ENCODE results near the gene NOL9. TPM values are rescaled to one million over a fixed set of nuclear protein-coding genes. Genes with fewer than 3 reads are reported as not detected.

NOL9 gene
- polyA plus RNA-seq, 1 experiment: 9.5 TPM

DNA sequence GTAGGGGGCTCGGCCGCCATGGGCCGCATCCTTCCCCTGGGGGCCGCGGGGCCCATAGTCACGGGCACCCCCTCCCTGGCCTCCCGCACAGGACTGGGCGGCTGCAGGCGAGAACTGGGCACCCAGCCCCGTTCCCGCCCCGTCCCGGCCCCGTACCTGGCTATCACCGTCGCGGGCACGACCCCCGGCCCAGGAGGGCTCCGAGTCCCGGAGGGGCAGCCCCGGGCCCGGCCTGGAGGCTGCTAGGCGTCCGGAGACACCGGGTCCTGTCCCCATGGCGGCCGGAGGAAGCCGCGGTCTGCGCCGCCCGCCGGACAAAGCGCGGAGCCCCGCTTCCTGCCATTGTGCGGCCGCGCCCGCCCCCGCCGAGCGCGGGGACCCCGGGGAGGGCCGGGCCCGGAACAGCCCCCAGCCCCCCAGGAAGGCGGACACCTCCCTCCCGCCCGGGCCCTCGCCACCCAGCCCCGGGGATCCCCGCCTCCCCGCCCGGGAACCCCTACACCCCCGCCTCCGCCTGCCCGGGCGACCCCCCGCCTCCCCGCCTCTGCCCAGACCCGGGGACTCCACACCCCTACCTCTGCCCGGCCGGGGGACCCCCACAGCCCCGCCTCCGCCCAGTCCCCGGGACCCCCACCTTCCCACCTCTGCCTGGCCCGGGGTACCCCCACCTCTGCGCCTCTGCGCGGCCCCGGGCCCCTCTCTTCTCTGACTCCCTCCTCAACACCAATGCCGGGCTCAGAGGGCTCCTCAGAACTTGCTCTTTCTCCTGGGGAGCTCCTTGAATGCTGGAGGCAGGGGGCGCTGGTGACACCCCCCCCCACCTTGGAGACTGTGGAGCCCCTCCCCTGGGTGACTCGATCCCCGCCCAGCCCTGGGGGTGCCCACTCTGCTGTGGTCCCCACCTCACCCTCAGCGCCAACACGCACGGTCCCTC, 68.9 kb downstream of the NOL9 start:
- ChIA-PET CTCF (interaction anchor here (0.6 to 8.1 kb wide), 21 partner anchors 7 to 1609 kb away, joined by 3 to 124 read pairs (median 4); no protein-coding TSS in a partner anchor), POLR2A (no interaction called here)
- DNase-seq (ENCODE audit: low read depth): no peak
- Histone ChIP-seq H3K4me3 (ENCODE audit: low read depth, low read length) (peak overlapping the region; percentile 56), H3K27me3 (ENCODE audit: control insufficient read depth, insufficient read depth, low read length) (no peaks in the 10 kb centered on the region), H3K36me3 (ENCODE audit: control insufficient read depth, insufficient read depth, low read length) (no peaks in the 10 kb centered on the region)
- TF ChIP-seq, protein P1, sequence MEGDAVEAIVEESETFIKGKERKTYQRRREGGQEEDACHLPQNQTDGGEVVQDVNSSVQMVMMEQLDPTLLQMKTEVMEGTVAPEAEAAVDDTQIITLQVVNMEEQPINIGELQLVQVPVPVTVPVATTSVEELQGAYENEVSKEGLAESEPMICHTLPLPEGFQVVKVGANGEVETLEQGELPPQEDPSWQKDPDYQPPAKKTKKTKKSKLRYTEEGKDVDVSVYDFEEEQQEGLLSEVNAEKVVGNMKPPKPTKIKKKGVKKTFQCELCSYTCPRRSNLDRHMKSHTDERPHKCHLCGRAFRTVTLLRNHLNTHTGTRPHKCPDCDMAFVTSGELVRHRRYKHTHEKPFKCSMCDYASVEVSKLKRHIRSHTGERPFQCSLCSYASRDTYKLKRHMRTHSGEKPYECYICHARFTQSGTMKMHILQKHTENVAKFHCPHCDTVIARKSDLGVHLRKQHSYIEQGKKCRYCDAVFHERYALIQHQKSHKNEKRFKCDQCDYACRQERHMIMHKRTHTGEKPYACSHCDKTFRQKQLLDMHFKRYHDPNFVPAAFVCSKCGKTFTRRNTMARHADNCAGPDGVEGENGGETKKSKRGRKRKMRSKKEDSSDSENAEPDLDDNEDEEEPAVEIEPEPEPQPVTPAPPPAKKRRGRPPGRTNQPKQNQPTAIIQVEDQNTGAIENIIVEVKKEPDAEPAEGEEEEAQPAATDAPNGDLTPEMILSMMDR (IDR thresholded peaks at IDR 0.05; ENCODE audit: insufficient read depth, low read depth, low read length): peak; percentile 32; the same call in 1 of the 2 replicates

DNA sequence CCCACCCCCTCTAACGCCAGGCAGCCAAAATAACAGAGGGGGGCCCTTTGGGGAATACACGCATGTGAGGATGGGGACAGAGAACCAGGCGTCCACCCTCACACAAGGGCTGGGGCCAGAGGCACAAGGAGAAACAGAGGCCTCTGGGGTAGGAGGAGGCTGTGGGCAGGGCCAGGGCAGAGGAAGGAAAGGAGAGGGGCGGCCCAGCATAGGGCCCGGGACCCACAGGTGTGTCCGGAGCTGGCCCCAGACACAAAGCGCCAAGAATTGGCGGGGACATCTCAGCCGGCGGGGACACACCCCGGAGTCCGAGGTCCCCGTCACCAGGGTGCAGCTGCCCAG, 69.5 kb downstream of the NOL9 start:
- Histone ChIP-seq H3K4me3 (ENCODE audit: low read depth, low read length) (peak overlapping the region; percentile 56), H3K27me3 (ENCODE audit: control insufficient read depth, insufficient read depth, low read length) (no peaks in the 10 kb centered on the region), H3K36me3 (ENCODE audit: control insufficient read depth, insufficient read depth, low read length) (no peaks in the 10 kb centered on the region)
- ChIA-PET POLR2A (no interaction called here), CTCF (interaction anchor here (1.0 to 2.3 kb wide), 4 partner anchors 10 to 162 kb away, joined by 3 to 8 read pairs (median 5); no protein-coding TSS in a partner anchor)
- DNase-seq (ENCODE audit: low read depth): no peak
- TF ChIP-seq, protein P1 (IDR thresholded peaks at IDR 0.05; ENCODE audit: insufficient read depth, low read depth, low read length): no peak

DNA sequence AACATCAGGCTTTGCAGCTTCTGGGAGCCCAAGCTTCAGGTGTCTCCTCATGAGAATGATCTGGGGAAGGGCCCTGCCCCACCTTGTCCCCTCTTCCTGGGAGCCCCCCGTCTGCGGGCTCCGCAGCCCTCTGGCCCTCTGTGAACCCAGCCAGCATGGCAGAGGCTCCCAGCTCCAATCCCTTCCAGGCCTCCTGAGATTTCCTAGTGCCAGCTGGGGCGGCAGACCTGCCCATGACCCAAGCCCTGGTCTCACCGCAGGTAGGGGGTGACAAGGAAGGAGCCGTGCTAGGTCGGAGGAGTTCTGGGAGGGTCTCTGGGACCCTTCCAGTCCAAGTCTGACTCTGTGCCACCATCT, 70.6 kb downstream of the NOL9 start:
- ChIA-PET CTCF (interaction anchor here (0.9 to 2.3 kb wide), 6 partner anchors 9 to 46 kb away, joined by 3 to 8 read pairs (median 4); no protein-coding TSS in a partner anchor), POLR2A (no interaction called here)
- no peaks in the 10 kb centered on the region for H3K36me3 ChIP-seq (ENCODE audit: control insufficient read depth, insufficient read depth, low read length)
- no peaks in the 10 kb centered on the region for H3K27me3 ChIP-seq (ENCODE audit: control insufficient read depth, insufficient read depth, low read length)
- H3K4me3 ChIP-seq (ENCODE audit: low read depth, low read length): no peak overlapping the region
- DNase-seq (ENCODE audit: low read depth): no peak
- TF ChIP-seq, protein P1 (IDR thresholded peaks at IDR 0.05; ENCODE audit: insufficient read depth, low read depth, low read length): no peak

DNA sequence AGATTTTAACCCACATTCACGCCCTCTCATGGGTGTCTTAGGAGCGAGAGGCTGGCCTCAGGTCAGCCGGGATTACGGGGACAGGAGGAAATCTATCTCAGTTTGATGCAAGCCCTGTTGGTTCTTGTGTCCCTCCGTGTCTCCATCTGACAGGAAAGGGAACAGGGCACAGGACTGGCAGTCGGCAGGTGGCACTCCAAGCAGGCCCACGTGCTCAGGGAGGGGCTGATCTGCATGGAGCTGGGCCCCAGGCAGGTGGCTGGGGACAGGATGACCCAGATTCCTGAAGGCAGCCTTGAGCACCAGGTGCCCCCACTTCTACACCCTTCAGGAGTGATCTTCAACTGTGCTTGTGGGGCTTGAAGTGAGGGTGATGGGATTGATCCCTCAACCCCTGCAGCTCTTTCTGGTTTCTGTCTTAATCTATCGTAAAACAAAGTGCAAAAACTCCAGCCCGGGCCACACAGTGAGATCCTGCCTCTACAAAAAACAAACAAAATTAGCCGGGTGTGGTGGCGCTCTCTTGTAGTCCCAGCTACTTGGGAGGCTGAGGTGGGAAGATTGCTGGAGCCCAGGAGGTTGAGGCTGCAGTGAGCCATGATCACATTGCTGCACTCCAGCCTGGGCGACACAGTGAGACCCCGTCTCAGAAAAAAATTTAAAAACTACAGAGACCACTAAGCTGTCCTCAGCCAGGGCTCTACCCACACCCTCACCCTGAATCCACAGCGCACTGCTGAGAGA, 71.1 kb downstream of the NOL9 start:
- Histone ChIP-seq H3K27me3 (ENCODE audit: control insufficient read depth, insufficient read depth, low read length) (no peaks in the 10 kb centered on the region), H3K36me3 (ENCODE audit: control insufficient read depth, insufficient read depth, low read length) (no peaks in the 10 kb centered on the region), H3K4me3 (ENCODE audit: low read depth, low read length) (no peak overlapping the region)
- TF ChIP-seq, protein P1 (IDR thresholded peaks at IDR 0.05; ENCODE audit: insufficient read depth, low read depth, low read length): no peak
- no peak for DNase-seq (ENCODE audit: low read depth)
- CTCF ChIA-PET: interaction anchor here (0.9 to 2.3 kb wide), 5 partner anchors 8 to 45 kb away, joined by 3 to 8 read pairs (median 3); no protein-coding TSS in a partner anchor
- POLR2A ChIA-PET: no interaction called here

DNA sequence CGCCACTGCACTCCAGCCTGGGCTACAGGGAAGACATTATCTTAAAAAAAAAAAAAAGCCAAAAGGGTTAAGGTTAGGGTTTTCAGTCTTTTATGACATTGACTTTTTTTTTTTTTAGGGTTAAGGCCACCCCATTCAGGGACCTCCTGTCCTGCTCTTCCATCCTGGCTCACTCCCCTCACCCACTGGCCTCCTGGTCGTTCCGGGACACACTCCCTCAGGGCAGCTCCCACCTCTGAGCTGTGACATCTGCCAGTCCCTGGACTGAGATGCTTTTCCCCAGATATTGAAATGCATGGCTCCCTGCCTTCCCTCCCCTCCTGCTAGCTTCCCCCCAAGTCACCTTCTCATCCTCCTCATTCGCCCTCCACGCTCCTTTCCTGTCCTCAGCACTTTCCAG, 72.5 kb downstream of the NOL9 start:
- no peaks in the 10 kb centered on the region for H3K27me3 ChIP-seq (ENCODE audit: control insufficient read depth, insufficient read depth, low read length)
- no peak overlapping the region for H3K4me3 ChIP-seq (ENCODE audit: low read depth, low read length)
- TF ChIP-seq, protein P1 (IDR thresholded peaks at IDR 0.05; ENCODE audit: insufficient read depth, low read depth, low read length): no peak
- no peak for DNase-seq (ENCODE audit: low read depth)
- CTCF ChIA-PET: interaction anchor here (0.7 to 7.3 kb wide), 5 partner anchors 7 to 18 kb away, joined by 3 to 58 read pairs (median 4); partner anchors contain the start of gene PLEKHG5
- POLR2A ChIA-PET: no interaction called here
- H3K36me3 ChIP-seq (ENCODE audit: control insufficient read depth, insufficient read depth, low read length): peaks cover 1% of the 10 kb centered on the region; the same call in 1 of the 2 replicates
